D721Med (cell line): Measurements from ENCODE around the gene DNAJB6.

Experiments used
- DNase-seq: peaks from one replicate; pipeline ENCODE4 v3.0.0; 2011; ENCODE audit warnings: low spot score; ENCODE audit not compliant: insufficient read length
- FAIRE-seq: peaks from 2 replicates; lab custom pipeline; 2011; peaks lifted over from hg19 to GRCh38; lab: Jason Lieb, UNC
- CTCF ChIP-seq: IDR thresholded peaks from 2 replicates; pipeline ENCODE4 v1.5.1; 2012; ENCODE audit warnings: mild to moderate bottlenecking, control low read depth; ENCODE audit not compliant: insufficient read depth; ENCODE audit errors: missing control alignments

The DNAJB6 gene

GRCh38 chr7:157295338-157295737 is 41.5 kb upstream of the DNAJB6 start:
- no peak for TF ChIP-seq CTCF
- DNase-seq = no peak
- no peak for FAIRE-seq

GRCh38 chr7:157297185-157297584 is 39.6 kb upstream of the DNAJB6 start:
- FAIRE-seq = no peak
- no peak for TF ChIP-seq CTCF
- no peak for DNase-seq

- TF ChIP-seq CTCF = no peak
- no peak for FAIRE-seq
Observed at GRCh38 chr7:157299317-157299612, 37.5 kb upstream of the DNAJB6 start.

DNA sequence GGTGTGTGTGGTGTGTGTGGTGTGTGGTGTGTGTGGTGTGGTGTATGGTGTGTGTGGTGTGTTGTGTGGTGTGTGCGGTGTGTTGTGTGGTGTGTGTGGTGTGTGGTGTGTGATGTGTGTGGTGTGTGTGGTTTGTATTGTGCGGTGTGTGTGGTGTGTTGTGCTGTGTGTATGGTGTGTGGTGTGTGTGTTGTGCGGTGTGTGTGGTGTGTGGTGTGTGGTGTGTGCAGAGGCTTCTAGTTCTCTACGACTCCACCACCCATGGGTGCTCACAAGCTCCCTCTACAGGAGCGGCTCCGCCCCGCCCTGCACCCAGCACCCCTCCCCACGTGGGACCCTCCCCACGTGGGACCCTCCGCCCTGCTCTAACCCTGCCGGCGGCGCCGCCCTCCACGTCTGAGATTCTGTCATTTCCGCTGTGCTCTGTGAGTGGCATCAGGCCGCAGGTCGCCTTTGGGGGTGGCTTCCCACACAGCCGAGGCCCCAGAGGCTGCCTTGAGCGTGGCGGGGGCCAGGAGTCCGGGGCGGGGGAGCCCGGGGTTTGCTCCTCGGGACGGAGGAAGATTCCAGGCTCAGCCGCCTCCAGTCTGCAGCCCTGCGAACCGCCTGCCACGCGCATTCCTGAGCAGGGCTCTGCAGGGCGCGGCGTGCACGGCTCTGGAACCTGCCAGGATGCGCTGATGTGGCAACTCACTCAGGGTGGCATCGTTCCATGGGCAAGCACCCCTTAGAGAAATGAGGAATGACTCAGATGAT is 37.0 kb upstream of the DNAJB6 start:
- FAIRE-seq (no peak), DNase-seq (no peak)

More at GRCh38 chr7:157299317-157299612, 37.5 kb upstream of the DNAJB6 start:
- no peak for DNase-seq

GRCh38 chr7:157300369-157300825 is 36.4 kb upstream of the DNAJB6 start:
- FAIRE-seq (no peak), DNase-seq (no peak)
- TF ChIP-seq CTCF = no peak

More for the DNA sequence above, 37.0 kb upstream of the DNAJB6 start:
- no peak for TF ChIP-seq CTCF

DNA sequence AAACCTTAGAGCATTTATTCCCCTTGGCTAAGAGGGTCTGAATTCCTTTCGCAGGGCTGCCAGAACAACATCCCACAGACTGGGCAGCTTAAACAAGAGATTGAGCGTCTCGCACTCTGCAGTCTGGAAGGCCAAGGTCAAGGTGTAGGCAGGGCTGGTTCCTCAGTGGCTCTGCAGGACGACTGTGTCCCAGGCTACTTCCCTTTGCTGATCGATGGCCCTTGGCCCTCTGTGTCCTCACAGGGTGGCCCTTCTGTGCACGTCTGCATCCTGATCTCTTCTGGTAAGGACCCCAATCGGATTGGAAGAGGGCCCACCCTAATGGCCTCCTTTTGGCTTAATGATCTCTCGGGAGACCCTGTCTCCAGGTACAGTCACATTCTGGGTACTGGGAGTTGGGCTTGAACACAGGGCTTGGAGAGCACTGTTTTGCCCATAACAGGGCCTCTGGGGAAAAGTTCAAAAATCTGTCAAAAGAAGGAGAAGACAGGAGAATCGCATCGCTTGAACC is 35.1 kb upstream of the DNAJB6 start:
- DNase-seq (no peak), FAIRE-seq (no peak)
- no peak for TF ChIP-seq CTCF
